Esophagus mucosa (tissue), 1 donor: Measurements from ENCODE around the gene COLQ. TPM values are rescaled to one million over a fixed set of nuclear protein-coding genes. Genes with fewer than 3 reads are reported as not detected.

ENCODE experiments used
- ATAC-seq: fragments of 200-7000 bp; cut with Tn5 transposase; one replicate; pipeline ENCODE4 v1.9.1; 2020
- total RNA-seq: library from RNA; stranded (reverse); gene quantifications from one replicate; pipeline ENCODE4 v1.2.4, GENCODE V29; 2023
- donor health status: DM: yes; HTN: yes; CAD: no.

The COLQ gene
- total RNA-seq, 1 donor from 2014 or later: 0.40 TPM

DNA sequence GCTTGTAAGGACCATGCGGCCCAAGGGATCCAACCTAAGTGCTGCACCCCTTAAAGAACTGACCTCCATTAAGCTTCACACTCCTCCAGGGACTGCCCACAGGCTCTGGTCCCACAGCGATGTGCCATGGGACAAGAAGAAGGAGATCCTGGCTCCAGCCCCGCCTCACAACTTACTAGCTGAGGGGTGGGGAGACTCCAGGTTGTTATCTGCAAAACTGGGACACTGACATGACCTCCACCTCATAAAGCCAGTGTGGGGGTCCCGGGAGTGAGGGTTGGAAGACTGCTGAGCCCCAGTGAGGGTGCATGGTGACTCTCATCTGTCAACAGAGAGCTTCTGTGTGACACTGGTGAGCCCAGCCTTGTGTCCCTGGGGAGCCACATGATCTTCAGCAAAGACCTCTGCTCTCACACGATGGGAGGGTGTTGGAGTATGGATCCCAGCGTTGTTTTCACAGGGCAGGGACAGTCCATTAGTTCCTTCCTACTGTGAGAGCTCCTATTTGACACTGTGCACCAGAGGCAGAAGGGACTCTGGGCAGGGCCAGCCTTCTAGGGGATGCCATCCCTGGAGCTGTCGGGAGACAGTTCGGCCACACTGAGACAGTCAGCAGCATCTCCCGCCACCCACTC, 67.4 kb downstream of the COLQ start:
- no peak for ATAC-seq

DNA sequence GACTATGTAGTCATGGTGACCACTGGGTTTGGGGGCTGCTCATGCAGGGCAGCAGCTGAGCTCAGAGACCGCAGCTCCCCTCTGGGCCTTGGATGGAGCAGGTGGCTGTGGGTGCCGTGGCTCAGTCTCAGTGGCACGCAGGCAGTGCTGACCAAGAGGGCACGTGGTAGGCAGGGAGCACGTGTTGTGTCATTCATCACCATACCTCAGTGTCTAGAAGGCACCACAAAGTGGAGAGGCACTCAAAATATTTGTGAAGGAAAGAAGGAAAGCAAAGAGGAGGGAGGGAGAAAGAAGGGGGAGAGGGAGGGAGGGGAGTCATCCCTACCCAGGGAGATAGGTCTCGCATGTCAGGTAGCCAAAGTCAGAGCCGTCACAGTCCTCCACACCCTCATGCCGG, 68.0 kb downstream of the COLQ start:
- no peak for ATAC-seq

DNA sequence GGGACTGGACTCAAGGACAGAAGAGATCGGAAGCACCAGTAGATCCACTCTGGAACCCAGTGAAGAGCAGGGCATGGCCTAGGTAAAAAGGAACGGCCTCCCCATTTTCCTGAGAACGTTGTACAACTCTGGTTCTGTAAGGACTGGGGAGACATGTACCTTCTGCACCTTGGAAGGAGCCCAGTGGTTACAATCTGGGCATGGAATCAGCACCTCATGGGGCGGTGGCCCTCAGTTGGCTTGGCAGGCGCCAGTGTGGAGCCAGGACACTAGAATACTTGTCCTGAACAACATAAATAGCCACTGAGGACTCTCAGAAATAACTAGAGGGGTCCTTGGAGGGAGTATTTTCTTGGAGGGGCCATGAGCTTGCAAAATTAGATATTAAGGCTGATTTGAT, 68.5 kb downstream of the COLQ start:
- no peak for ATAC-seq

DNA sequence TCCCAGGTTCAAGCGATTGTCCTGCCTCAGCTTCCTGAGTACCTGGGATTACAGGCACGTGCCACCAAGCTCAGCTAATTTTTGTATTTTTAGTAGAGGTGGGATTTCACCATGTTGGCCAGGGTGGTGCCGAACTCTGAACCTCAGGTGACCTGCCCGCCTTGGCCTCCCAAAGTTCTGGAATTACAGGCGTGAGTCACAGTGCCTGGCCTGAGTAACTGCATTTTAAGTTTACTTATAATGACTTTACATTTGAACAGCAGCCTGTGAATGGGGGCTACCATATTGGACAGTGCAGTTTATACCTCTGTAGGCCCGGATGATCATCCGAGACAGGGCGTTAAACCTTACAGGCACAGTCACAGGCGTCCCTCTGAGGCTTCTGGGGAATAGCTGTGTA, 69.3 kb downstream of the COLQ start:
- no peak for ATAC-seq

DNA sequence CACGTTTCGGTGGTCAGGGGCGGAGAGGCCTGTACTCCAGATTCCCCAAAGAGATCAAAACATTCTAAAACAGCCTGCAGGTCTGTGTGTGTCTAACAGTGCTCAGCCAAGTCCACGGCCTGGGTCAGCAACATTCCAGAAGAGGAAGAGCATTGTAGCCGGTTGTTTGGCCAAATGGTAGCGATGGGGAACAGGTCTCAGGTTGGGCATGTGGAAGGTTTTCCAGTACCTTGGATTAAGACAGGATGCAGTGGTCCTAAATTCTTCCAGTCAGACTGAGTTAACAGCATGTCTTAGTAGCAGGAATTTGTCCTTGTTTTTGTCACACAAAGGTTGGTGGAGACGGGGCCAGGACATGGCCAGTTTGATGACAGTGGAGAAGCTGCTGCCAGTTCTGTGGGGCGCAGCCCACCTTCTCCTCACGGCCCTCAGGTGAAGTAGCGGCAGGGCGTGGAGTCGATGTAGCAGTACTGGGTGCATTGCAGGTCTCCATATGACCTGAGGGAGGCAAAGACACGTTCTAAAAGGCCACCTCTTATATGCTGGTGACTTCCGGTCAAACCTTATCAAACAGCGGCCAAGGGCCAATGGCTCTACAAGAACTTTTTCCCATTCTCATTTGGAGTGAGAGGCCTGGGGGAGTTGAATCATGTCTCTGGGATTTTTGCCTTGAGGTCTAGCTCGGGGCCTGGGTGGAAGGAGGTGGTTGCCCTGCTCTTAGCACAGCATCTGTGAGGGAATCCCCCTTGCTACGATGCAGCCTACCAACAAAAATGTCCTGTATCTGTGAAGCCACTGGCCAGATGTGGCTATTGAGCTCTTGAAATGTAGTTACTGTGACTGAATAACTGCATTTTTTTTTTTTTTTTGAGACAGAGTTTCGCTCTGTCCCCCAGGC, 70.0 kb downstream of the COLQ start:
- no peak for ATAC-seq

DNA sequence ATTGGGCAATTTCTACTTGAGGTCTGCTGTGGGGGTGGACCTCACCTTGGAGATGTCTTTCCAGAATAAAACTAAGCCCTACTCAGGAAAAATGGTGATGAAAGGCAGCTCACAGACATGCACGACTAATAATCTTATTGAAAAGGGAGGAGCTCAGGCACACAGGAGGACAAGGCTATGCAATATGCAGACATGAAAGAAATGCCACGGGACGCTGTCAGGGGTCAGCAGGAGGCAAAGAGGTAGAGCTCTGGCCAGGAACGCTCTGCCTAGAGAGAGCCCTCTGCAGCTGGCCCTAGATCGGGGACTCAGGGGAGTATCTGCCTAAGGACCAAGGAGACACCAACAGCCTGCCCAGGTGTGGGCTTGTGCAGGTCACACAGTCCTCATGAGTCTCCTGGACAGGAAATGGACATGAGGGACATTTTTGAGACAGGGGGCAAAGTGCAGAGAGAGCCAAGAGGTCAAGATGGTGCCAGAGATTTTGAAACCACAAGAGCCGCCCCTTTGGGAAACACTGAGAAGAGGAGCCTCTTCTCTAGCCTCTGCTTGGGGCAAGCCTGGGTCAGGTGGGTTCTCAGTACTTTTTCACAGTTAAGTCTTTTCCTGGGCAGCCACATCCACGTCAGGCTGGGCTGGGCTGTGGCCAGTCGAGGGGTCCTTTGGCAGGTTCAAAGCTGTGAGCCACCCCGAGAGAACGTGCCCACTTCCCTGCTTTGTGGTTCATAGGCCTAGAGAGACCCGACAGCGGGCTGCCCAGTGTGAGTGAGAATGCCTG, 70.9 kb downstream of the COLQ start:
- ATAC-seq: no peak

DNA sequence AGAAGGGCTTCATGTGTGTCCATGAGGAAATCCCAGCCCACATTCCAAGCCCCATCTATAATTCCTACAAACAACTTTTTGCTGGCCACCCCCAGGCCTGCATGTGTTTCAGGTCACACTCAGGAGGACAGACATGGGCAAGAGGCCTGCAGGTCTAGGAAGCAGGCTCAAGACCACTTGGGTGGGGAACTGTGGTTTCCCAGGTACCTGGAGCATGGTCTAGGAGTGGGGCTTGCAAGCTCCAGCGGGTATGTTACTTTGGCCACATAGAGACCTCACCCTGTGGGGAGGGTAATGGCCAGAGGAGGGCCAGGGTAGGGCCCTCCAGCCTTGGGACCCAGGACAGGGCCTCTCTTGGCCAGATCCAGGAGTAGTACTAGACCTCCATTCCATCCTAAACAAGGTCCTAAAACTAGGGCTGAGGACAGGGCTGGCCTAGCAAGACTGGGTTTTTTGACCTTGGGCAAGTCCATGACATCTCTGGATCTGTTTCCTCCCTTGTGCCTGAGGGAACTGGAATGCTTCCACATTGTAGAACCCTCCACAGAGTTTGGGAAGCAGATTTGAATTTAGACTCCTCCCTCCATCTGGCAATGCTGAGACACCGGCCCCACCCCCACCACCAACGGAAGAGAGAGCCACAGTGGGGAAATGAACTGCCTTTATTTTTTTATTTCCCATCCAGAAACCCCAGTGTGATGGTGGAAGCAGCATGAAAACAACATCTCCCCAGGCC, 71.8 kb downstream of the COLQ start:
- no peak for ATAC-seq

DNA sequence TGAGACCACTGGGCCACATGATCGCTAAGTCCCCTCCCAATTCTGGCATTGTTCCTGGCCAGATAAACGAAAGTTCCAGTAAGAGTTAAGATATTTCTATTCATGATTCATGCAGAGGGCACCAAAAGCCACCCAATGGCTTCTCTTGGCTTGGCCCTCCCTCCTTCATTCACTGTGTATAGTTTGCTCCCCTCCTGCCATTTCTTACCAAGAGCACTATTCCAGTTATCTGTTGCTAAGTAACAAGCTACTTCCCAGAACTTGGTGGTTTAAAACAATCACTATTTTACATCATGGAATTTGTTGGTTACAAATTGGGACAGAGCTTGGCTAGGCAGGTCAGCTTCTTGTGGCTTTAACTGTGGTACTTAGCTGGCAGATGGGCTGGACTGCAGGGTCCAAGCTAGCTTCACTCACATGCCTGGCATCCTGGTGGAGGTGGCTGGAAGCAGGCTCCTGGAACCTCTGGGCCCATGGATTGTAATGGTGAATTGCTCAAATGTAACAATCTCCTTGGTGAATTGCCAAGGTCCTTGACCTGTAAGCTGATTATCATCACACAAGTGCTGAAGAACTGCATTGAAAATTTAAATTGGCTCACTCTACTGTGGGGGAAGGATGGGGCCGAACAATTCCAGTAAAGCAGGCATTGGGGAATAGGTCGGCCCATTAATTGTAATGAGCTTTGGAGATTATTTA, 77.5 kb downstream of the COLQ start:
- ATAC-seq: no peak

DNA sequence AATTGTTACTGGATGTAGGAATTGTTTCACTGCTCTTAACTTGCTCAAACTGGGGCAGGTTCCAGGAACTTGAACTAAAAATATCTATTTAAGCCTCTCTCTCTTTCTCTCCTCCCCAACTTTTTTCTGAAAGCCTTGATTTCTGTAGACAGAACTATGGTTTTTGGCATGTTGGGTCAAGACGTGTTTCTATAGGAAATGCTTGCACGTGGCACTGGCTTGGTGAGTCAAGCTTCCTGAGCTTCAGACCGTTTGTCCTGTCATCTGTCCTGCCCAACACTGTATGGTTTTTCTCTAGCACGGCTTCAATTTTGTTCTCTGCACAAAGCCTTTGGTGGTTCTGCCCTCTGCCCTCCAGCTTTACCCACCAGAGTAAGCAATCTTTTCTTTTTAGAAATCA, 80.6 kb downstream of the COLQ start:
- peak; percentile 47 for ATAC-seq

DNA sequence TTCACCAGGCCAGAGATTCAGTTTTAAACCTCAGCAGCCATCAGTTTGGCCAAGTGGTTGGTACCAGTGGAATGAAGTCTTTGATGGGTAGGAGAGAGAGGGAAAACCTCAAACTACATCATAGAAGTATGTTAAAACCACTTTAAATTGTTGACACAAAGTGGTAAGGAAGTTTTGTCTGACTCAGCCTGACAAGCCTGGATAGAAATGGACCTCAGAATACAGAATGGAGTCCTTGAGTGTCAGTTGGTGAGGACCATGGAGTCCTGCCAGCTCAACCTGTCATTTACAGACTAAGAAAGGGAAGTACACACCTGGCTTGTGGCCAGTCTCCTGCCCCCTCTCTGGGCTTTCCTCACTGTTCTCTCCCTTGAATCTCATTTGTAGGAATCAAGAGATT, 82.0 kb downstream of the COLQ start:
- no peak for ATAC-seq

DNA sequence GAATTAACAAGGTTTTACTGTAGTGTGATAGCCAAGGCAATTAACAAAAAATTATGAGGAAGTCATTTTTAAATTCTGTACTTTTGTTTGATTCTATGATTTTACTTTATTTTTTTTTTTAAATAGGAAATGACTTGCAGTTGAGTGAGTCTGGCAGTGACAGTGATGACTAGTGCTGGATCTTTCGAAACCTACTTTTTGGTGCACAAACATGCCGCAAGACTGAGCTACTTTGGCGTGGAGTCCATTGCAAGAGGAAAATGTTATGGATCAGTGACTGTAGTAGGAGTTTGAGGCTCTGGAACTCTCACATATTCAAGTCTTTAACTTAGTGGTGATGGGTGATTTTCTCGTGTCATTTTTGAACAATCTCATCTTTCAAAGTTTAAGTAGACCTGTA, 82.5 kb downstream of the COLQ start:
- ATAC-seq: no peak

DNA sequence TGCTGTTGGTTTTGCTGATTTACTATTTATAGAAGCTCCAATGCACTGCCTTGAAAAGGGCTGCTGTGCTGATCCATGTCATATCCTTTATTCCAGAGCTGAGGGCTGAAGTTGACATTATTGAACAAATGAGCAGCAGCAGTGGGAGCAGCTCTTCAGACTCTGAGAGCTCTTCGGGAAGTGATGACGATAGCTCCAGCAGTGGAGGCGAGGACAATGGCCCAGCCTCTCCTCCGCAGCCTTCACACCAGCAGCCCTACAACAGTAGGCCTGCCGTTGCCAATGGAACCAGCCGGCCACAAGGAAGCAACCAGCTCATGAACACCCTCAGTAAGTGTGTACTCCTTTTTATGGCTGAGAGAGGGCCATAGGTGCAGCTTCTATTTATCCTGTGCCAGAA, 85.3 kb downstream of the COLQ start:
- ATAC-seq: no peak

DNA sequence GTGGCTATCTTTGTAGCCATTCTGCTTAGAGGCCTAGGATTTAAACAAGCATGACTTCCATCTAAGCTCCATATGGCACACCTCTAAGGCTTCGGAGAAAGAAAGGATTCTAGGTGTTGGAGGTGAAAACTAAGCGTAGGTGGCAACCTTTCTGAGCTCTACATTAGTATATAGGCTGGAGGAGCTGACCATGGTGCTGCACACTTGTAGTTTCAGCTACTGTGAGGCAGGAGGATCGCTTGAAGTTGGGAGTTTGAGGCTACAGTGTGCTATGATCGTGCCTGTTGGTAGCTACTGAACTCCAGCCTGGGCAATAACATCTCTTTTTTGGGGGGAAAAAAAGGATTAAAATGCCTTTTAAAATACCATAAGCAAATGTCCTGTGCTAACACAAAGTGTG, 86.8 kb downstream of the COLQ start:
- no peak for ATAC-seq

DNA sequence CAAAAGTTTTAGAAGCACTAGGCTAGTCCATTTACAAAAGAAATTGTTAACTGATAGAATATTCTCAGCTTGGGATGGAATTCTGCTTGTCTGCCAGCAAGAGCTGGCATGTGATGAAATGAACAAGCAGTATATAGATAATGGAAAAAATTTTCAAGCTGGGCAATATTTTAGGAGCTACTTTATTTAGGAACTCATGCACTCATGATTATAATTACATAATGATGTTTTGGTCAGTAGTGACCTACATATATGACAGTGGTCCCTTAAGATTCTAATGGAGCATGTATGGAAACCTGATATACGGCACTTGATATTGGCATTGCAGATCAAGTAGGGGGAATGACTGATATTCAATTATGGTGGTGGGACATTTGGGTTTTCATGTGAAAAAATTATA, 88.0 kb downstream of the COLQ start:
- ATAC-seq: no peak

DNA sequence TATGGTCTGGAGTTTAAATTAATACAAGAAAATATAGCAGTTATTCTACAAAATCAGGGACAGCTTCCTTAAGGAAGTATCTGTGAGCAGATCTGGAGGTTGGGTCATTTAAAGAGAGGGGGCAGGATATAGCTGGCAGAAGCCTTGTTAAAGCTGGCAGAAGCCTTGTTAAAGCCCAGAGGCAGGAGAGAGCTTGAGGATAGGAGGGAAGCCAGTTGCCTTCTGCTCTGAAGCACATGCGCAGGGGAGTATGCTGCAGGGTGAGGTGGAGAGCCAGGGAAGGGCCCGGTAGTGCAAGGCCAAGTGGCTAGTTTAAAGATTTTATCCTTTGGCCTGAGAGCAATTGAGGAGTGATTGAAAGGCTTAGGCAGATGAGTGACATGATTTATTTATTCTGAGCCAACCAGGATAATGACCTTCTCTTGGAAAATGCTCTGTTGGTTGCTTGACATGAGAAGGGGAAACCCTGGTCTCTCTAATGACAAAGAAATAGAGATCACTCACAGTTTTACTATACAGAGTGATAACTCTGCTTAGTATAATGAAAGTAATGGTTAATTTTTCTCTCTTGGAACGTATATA, 90.2 kb downstream of the COLQ start:
- no peak for ATAC-seq

DNA sequence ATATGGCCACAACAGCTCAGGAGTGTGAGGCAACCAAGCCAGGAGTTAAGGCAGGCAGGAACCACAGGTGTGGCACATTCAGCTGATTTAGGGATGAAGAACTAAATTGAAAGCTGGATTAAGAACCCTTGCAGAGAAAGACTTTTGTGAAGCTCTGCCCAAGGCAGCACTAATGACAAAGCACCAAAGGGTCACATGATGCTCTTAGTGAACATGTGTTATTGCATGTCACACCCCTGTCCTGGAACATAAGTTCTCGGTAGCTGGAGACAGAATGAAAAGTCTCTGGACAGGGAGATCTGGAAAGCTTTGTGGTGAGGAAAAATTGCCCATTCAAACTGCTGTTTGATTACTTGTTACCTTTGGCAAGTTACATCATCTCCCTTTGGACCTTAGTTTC, 90.9 kb downstream of the COLQ start:
- ATAC-seq: peak; percentile 59

DNA sequence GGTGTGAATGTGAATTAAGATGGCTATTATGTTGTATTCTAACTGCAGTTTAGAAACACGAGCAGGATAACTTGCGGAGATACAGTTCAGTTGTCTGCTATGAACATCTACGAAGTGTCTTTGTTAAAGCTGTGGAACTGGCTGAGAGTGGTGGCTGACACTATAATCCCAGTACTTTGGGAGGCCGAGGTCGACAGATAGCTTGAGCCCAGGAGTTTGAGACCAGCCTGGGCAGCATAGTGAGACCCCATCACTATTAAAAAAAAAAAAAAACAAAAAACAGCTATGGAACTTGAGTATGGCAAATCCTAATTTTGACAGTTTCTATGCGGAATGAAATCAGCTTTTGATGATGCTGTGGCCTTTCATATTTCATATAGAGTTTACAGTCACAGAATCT, 92.4 kb downstream of the COLQ start:
- ATAC-seq: no peak

DNA sequence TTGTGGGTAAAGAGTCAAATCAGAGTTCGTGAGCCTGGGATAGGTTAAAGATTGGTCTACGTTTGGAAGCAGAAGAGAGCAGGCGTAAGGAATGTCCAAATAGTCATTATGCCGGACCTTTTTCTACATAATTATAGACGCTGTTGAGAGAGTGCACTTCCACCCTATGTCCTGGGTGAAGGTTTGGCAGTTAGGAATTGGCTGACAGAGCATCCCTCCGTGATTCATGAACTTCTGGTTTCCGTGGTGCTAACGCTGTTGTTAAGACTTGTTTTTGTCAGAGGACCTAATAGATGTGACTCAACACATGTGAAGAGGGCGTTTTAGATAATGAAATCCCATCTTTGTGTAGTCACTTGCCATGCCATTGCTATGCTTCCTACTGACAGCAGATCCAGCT, 93.0 kb downstream of the COLQ start:
- ATAC-seq: peak; percentile 93

DNA sequence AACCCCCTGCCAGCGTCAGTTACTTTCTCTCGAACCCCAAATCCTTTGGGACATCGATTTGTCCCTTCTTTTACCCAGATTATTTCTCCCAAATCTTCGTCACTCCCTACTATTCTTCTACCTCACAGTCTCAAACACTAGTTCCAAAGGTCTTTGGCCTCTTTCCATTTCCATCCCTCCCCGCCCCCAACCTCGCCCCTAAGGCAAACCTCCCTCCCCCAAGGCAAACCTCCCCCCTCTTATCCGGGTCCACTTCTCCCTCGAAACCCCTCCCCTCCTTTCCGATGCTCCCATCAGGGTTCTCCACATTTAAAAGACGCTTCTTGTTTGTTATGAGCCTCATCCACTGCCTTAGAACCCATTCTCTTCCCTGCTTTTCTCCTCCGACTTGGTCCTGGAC, 93.5 kb downstream of the COLQ start:
- no peak for ATAC-seq

DNA sequence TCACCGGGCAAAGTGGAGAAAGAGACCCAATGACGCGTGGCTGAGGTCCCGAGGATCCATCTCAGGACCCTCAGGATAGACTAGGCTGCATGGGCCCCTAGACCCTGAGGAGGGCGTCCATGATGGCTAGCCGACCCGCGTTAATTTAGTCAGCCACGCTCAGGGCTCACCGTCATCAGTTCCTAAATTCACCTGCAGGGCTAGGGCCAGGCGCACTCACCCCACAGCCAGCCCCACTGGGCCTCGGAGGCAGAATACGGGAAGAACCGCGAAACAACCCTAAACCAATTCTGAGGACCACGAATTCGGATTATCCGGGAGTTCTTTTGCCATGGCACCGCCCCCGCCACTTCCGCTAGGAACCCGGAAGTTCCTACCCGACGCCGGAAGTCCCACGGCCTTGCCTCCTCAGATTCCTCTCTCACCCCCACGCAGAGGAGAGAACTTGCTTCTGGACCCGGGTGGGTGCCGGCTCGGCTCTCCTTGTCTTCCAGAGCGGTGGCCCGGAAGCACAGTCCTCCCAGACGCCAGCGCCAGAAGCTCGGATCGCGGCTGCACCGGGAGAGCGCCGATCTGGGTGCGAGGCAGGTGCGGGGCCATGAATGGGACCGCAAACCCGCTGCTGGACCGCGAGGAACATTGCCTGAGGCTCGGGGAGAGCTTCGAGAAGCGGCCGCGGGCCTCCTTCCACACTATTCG, 94.2 kb downstream of the COLQ start, which contains the start of the genes EAF1 and METTL6:
TSS of gene EAF1 (plus strand) at position 417 of the 699 bp plus-strand sequence. CDS start at position 599, 182 bp downstream.
TSS of gene METTL6 (minus strand) at position 363 of the 699 bp plus-strand sequence. CDS start 1,033 bp downstream, outside the sequence.
- ATAC-seq: peak; percentile 75
